Immature natural killer cell (primary cell): ENCODE data around the gene SKIC8. TPM values are rescaled to one million over a fixed set of nuclear protein-coding genes. Genes with fewer than 3 reads are reported as not detected.

Source experiments
- DNase-seq, 3 donors: peaks; one replicate each; pipeline ENCODE4 v3.0.0; 2022; ENCODE audit warnings: mixed read lengths in 1 of 3
- H3K27ac Mint-ChIP-seq, 6 donors: one replicate each; pipeline ENCODE4 v1.8.0; 2020; ENCODE audit warnings: mixed read lengths in 6 of 6, mild to moderate bottlenecking in 5 of 6, inconsistent platforms in 4 of 6, moderate library complexity in 3 of 6
- H3K27me3 Mint-ChIP-seq, 3 donors: one replicate each; pipeline ENCODE4 v1.8.0; 2020 to 2021; ENCODE audit warnings: low read depth in 3 of 3, mild to moderate bottlenecking in 3 of 3, mixed read lengths in 3 of 3, moderate library complexity in 3 of 3, inconsistent platforms in 1 of 3
- H3K36me3 Mint-ChIP-seq, 3 donors: one replicate each; pipeline ENCODE4 v1.8.0; 2020; ENCODE audit warnings: mixed read lengths in 3 of 3, inconsistent platforms in 2 of 3, mild to moderate bottlenecking in 2 of 3
- H3K4me1 Mint-ChIP-seq, 2 donors: one replicate each; pipeline ENCODE4 v1.8.0; 2020; ENCODE audit warnings: inconsistent platforms in 2 of 2, mild to moderate bottlenecking in 2 of 2, mixed read lengths in 2 of 2, moderate library complexity in 1 of 2
- H3K4me3 Mint-ChIP-seq, 5 donors: one replicate each; pipeline ENCODE4 v1.8.0; 2020; ENCODE audit warnings: mild to moderate bottlenecking in 5 of 5, mixed read lengths in 5 of 5, inconsistent platforms in 3 of 5, moderate library complexity in 3 of 5
- H3K9me3 Mint-ChIP-seq, 6 donors: one replicate each; pipeline ENCODE4 v1.8.0; 2020; ENCODE audit warnings: mild to moderate bottlenecking in 6 of 6, mixed read lengths in 6 of 6, inconsistent platforms in 4 of 6, moderate library complexity in 3 of 6
- polyA plus RNA-seq, 3 donors: library from polyadenylated mRNA; unstranded; fragments of 300-500 nt; fragmentation: Illumina TruSeq; gene quantifications; one replicate each; pipeline ENCODE4 v1.2.3, GENCODE V29; 2021

The SKIC8 gene
- polyA plus RNA-seq, 3 donors from 2014 or later: 73.4 to 147 (median 105) TPM

GRCh38 chr15:78329625-78330024 lies 30.2 kb upstream of the SKIC8 start:
- H3K4me1 Mint-ChIP-seq: no peaks in the 10 kb centered on the region
- no peak overlapping the region for H3K27ac Mint-ChIP-seq
- H3K27me3 Mint-ChIP-seq: peaks cover 3 to 7% (median 3%) of the 10 kb centered on the region in 3 donors
- no peak overlapping the region for H3K4me3 Mint-ChIP-seq
- no peaks in the 10 kb centered on the region for H3K9me3 Mint-ChIP-seq
- no peak for DNase-seq
- H3K36me3 Mint-ChIP-seq: no peaks in the 10 kb centered on the region

DNA sequence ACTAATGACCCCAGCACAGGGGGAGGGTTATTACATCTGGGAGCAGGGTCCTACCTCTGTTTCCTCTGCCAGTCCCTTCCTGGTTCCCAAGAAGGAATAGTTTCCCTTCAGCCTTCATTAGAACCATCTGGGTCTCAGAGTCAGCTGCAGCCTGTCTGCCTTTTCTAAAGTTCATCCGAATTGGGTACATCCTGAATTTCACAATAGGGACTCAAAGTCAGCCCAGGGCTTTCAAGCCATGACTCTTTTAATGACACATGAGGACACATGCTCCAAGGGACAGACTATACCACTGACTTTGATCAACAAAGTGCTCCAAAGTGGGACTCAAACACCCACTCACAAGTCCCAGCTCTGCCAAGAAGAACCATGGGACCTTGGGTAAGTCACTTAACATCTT lies 28.1 kb upstream of the SKIC8 start:
- Mint-ChIP-seq H3K36me3 (no peaks in the 10 kb centered on the region), H3K4me1 (no peaks in the 10 kb centered on the region), H3K27me3 (peaks cover 0 to 4% (median 3%) of the 10 kb centered on the region in 3 donors), H3K9me3 (no peaks in the 10 kb centered on the region), H3K4me3 (no peak overlapping the region), H3K27ac (no peak overlapping the region)
- no peak for DNase-seq

GRCh38 chr15:78325092-78325843 lies 25.9 kb upstream of the SKIC8 start:
- DNase-seq: no peak
- Mint-ChIP-seq H3K36me3 (no peaks in the 10 kb centered on the region), H3K4me1 (no peaks in the 10 kb centered on the region), H3K9me3 (no peaks in the 10 kb centered on the region), H3K27ac (no peak overlapping the region), H3K4me3 (no peak overlapping the region), H3K27me3 (peaks cover 0 to 3% (median 3%) of the 10 kb centered on the region in 3 donors)

- no peak for DNase-seq
- Mint-ChIP-seq H3K27me3 (peaks cover 0 to 3% (median 1%) of the 10 kb centered on the region in 3 donors), H3K27ac (no peak overlapping the region), H3K9me3 (no peaks in the 10 kb centered on the region), H3K4me1 (no peaks in the 10 kb centered on the region), H3K36me3 (no peaks in the 10 kb centered on the region), H3K4me3 (no peak overlapping the region)
Measured at GRCh38 chr15:78324144-78324543, 24.7 kb upstream of the SKIC8 start.

GRCh38 chr15:78323693-78324092 lies 24.3 kb upstream of the SKIC8 start:
- DNase-seq: no peak
- no peak overlapping the region for H3K27ac Mint-ChIP-seq
- H3K9me3 Mint-ChIP-seq: no peaks in the 10 kb centered on the region
- H3K27me3 Mint-ChIP-seq: peaks cover 0 to 3% (median 1%) of the 10 kb centered on the region in 3 donors
- no peaks in the 10 kb centered on the region for H3K36me3 Mint-ChIP-seq
- no peak overlapping the region for H3K4me3 Mint-ChIP-seq
- H3K4me1 Mint-ChIP-seq: no peaks in the 10 kb centered on the region

- no peaks in the 10 kb centered on the region for H3K36me3 Mint-ChIP-seq
- no peak overlapping the region for H3K4me3 Mint-ChIP-seq
- no peak for DNase-seq
- H3K9me3 Mint-ChIP-seq: no peaks in the 10 kb centered on the region
- H3K4me1 Mint-ChIP-seq: no peaks in the 10 kb centered on the region
- no peak overlapping the region for H3K27ac Mint-ChIP-seq
- H3K27me3 Mint-ChIP-seq: peaks cover 0 to 3% (median 2%) of the 10 kb centered on the region in 3 donors
Measured at GRCh38 chr15:78322724-78323521, 23.5 kb upstream of the SKIC8 start.

DNA sequence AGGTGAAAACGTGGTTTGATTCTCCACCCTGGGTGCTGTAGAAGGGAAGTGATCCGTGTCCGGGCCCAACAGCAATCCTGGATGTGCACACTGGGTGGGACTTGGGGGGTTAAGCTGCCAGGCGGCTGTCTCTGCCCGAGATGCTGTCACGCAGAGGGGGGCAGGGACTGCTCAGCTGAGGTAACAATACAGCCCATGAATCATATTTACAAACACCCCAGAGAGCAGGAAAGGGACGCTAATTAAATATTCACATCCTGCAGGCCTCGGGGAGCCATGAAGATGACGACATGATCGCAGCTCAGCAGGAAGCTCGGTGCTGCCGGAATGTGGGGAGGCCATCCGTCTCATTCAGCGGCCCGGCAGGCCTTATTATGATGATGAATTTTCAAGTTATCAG lies 22.8 kb upstream of the SKIC8 start:
- no peaks in the 10 kb centered on the region for H3K36me3 Mint-ChIP-seq
- no peak for DNase-seq
- H3K4me3 Mint-ChIP-seq: no peak overlapping the region
- no peaks in the 10 kb centered on the region for H3K4me1 Mint-ChIP-seq
- H3K9me3 Mint-ChIP-seq: no peaks in the 10 kb centered on the region
- H3K27me3 Mint-ChIP-seq: peaks cover 0 to 3% (median 3%) of the 10 kb centered on the region in 3 donors
- H3K27ac Mint-ChIP-seq: no peak overlapping the region

- Mint-ChIP-seq H3K4me3 (no peak overlapping the region), H3K27ac (no peak overlapping the region), H3K9me3 (no peaks in the 10 kb centered on the region), H3K36me3 (no peaks in the 10 kb centered on the region), H3K27me3 (peaks cover 0 to 3% (median 3%) of the 10 kb centered on the region in 3 donors), H3K4me1 (no peaks in the 10 kb centered on the region)
- no peak for DNase-seq
Measured at GRCh38 chr15:78321786-78322185, 22.4 kb upstream of the SKIC8 start.

DNA sequence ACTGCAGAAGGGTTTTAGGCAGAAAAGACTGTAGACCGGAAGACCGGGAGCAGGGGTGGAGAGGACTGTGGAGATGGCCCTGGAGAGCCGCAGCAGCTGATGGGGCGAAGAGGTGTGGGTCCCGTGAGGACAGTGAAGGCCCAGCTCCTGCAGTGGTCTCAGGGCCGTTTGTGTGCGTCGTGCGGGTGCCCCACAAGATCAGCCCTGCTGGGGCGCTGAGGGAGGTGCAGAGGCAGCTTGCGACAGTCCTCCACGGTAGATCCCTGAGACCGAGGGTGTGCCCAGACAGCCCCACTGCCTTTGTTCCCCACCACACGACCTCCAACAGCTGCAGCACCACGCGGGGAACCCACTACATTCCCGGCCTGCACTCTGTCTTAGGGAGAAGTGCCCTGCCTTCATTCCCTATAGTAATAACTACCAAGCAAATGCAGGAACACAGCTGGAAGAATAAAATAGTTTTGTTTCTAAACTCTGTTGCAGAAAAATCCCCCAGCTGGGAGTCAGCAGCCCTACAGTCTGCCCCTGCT lies 21.7 kb upstream of the SKIC8 start:
- Mint-ChIP-seq H3K9me3 (no peaks in the 10 kb centered on the region), H3K27me3 (peaks cover 0 to 3% (median 3%) of the 10 kb centered on the region in 3 donors), H3K27ac (no peak overlapping the region), H3K36me3 (no peaks in the 10 kb centered on the region), H3K4me1 (no peaks in the 10 kb centered on the region), H3K4me3 (no peak overlapping the region)
- DNase-seq: no peak

- no peak overlapping the region for H3K4me3 Mint-ChIP-seq
- no peaks in the 10 kb centered on the region for H3K9me3 Mint-ChIP-seq
- DNase-seq: no peak
- H3K27ac Mint-ChIP-seq: no peak overlapping the region
- H3K36me3 Mint-ChIP-seq: no peaks in the 10 kb centered on the region
- H3K27me3 Mint-ChIP-seq: peaks cover 0 to 3% (median 0%) of the 10 kb centered on the region in 3 donors
- no peaks in the 10 kb centered on the region for H3K4me1 Mint-ChIP-seq
Measured at GRCh38 chr15:78320183-78320582, 20.8 kb upstream of the SKIC8 start.

GRCh38 chr15:78319588-78319987 lies 20.2 kb upstream of the SKIC8 start:
- no peaks in the 10 kb centered on the region for H3K36me3 Mint-ChIP-seq
- DNase-seq: no peak
- H3K4me1 Mint-ChIP-seq: no peaks in the 10 kb centered on the region
- no peak overlapping the region for H3K27ac Mint-ChIP-seq
- H3K9me3 Mint-ChIP-seq: no peaks in the 10 kb centered on the region
- no peak overlapping the region for H3K4me3 Mint-ChIP-seq
- H3K27me3 Mint-ChIP-seq: peaks cover 0 to 3% (median 0%) of the 10 kb centered on the region in 3 donors

DNA sequence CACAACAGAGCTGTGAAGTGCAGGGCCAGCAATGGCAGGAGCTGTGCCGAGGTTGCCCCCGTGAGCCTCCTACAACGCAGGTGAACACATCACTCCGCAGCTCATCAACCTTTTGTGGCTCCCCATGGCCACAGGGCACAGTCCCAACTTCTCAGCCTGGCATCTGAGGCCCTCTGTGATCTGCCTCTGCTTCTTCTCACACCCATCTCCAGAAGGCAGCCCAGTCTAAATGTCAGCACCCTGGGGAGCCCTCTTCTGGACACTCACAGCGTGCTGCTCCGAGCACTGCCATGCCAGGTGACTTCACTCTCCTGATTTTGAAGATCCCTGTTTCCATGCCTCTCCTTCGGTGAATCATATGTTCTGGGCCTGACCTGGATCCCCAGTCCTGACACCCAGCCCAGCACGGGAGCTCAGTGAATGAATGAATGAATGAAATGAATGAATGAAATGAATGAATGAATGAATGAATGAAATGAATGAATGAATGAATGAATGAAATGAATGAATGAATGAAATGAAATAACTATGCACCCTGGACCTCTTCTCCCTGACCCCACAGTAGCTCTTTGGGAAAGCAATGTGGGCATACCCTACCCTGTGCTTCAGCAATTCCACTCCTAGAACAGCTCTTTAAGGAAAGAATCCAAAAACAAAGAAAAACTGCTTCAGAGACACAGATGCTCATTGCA lies 17.9 kb upstream of the SKIC8 start:
- Mint-ChIP-seq H3K27me3 (peaks cover 0 to 3% (median under 1%) of the 10 kb centered on the region in 3 donors), H3K27ac (no peak overlapping the region), H3K4me1 (no peaks in the 10 kb centered on the region), H3K9me3 (no peaks in the 10 kb centered on the region), H3K36me3 (no peaks in the 10 kb centered on the region), H3K4me3 (no peak overlapping the region)
- no peak for DNase-seq

- no peaks in the 10 kb centered on the region for H3K9me3 Mint-ChIP-seq
- H3K27ac Mint-ChIP-seq: no peak overlapping the region
- DNase-seq: no peak
- no peaks in the 10 kb centered on the region for H3K36me3 Mint-ChIP-seq
- H3K4me1 Mint-ChIP-seq: no peaks in the 10 kb centered on the region
- H3K27me3 Mint-ChIP-seq: peaks cover 0 to 5% (median 3%) of the 10 kb centered on the region in 3 donors
- H3K4me3 Mint-ChIP-seq: no peak overlapping the region
Measured at GRCh38 chr15:78316283-78317083, 17.1 kb upstream of the SKIC8 start.
